HepG2 (cell line): Measurements from ENCODE around the gene TUBA8. TPM values are rescaled to one million over a fixed set of nuclear protein-coding genes. Genes with fewer than 3 reads are reported as not detected.
A peak's percentile ranks its signal among the peaks of the same experiment; 100 is the strongest.

Experiments
- ARID2 ChIP-seq: sonication (generic); formaldehyde crosslinking; IDR thresholded peaks from 2 replicates; pipeline ENCODE4 v1.8.1; 2022; ENCODE audit warnings: mild to moderate bottlenecking, missing genetic modification reagents, borderline replicate concordance
- ARID3A ChIP-seq: IDR thresholded peaks from 2 replicates; pipeline ENCODE4 v1.6.1; 2012; ENCODE audit warnings: low read depth, low read length, improper control_type of control experiment
- CENPT ChIP-seq: sonication (generic); formaldehyde crosslinking; IDR thresholded peaks from 2 replicates; pipeline ENCODE4 v1.8.0; 2022; ENCODE audit warnings: low read depth, mild to moderate bottlenecking, moderate library complexity, missing genetic modification reagents
- GATAD2A ChIP-seq: IDR thresholded peaks from 2 replicates; pipeline ENCODE4 v1.6.1; 2016
- HNRNPUL1 ChIP-seq: fragments of 200-400 bp; formaldehyde crosslinking; IDR thresholded peaks from 2 replicates; pipeline ENCODE4 v1.6.1; 2017; ENCODE audit warnings: low read depth, mild to moderate bottlenecking, low read length, moderate library complexity
- IKZF4 ChIP-seq: sonication (generic); formaldehyde crosslinking; IDR thresholded peaks from 2 replicates; pipeline ENCODE4 v1.5.1; 2020; ENCODE audit warnings: borderline replicate concordance, mild to moderate bottlenecking, low read depth, missing genetic modification reagents; ENCODE audit errors: not compliant biosample characterization
- RFXAP ChIP-seq: sonication (generic); formaldehyde crosslinking; IDR thresholded peaks from 2 replicates; pipeline ENCODE4 v1.4.0; 2020; ENCODE audit warnings: missing genetic modification reagents, borderline replicate concordance
- TBP ChIP-seq: sonication (generic); formaldehyde crosslinking; IDR thresholded peaks from 2 replicates; pipeline ENCODE4 v1.5.0; 2020; ENCODE audit warnings: missing genetic modification reagents
- ZBTB7B ChIP-seq: sonication (generic); formaldehyde crosslinking; IDR thresholded peaks from 2 replicates; pipeline ENCODE4 v1.4.0; 2020; ENCODE audit warnings: missing genetic modification reagents
- ZNF441 ChIP-seq: sonication (generic); formaldehyde crosslinking; IDR thresholded peaks from 2 replicates; pipeline ENCODE4 v1.7.0; 2021; ENCODE audit warnings: missing genetic modification reagents, borderline replicate concordance
- ZNF704 ChIP-seq: sonication (generic); formaldehyde crosslinking; IDR thresholded peaks from 2 replicates; pipeline ENCODE4 v1.8.1; 2023; ENCODE audit warnings: mild to moderate bottlenecking, inconsistent platforms, moderate library complexity, missing genetic modification reagents, borderline replicate concordance
- ZNF780A ChIP-seq: sonication (generic); formaldehyde crosslinking; IDR thresholded peaks from 2 replicates; pipeline ENCODE4 v1.8.0; 2022; ENCODE audit warnings: mild to moderate bottlenecking, missing genetic modification reagents, moderate library complexity
- polyA plus RNA-seq, 8 experiments: library from polyadenylated mRNA; depleted of rRNA in 3 of 8; stranded (reverse) in 7 of 8; unstranded in 1 of 8; fragments of >200 nt; fragmentation: Illumina TruSeq in 4 of 8; extraction: Trizol in 4 of 8; gene quantifications; 2 replicates each; pipeline versions ENCODE4 v1.2.1 to v1.2.3, GENCODE V29; 2011 to 2016; ENCODE audit warnings: low read depth in 4 of 8, missing spikeins in 1 of 8, mixed read lengths in 1 of 8; ENCODE audit not compliant: insufficient read depth in 1 of 8
- total RNA-seq, 5 experiments: library from RNA; depleted of rRNA; stranded (reverse); fragments of >200 nt; fragmentation: Illumina TruSeq; extraction: Trizol; gene quantifications; 2 replicates each; pipeline ENCODE4 v1.2.3, GENCODE V29; 2016; ENCODE audit warnings: low read depth in 1 of 5
- TF ChIP-seq, protein P1 (sequence below): sonication (generic); formaldehyde crosslinking; conservative IDR thresholded peaks from 2 replicates; pipeline ENCODE4 v1.4.0; 2020; ENCODE audit warnings: mild to moderate bottlenecking, missing genetic modification reagents, moderate library complexity
- TF ChIP-seq, protein P2 (sequence below): IDR thresholded peaks from 2 replicates; pipeline ENCODE4 v1.6.1; 2016; ENCODE audit warnings: low read depth, missing genetic modification reagents, missing compliant biosample characterization

TUBA8 gene
- total and polyA plus RNA-seq, 2 of the 13 experiments (the other 11 are each of a cell fraction or from before 2014, with no cell fraction given): 0.35 to 0.69 TPM

GRCh38 chr22:18148293-18148965 lies 37.8 kb downstream of the TUBA8 start (continued):
- TF ChIP-seq, protein P1, sequence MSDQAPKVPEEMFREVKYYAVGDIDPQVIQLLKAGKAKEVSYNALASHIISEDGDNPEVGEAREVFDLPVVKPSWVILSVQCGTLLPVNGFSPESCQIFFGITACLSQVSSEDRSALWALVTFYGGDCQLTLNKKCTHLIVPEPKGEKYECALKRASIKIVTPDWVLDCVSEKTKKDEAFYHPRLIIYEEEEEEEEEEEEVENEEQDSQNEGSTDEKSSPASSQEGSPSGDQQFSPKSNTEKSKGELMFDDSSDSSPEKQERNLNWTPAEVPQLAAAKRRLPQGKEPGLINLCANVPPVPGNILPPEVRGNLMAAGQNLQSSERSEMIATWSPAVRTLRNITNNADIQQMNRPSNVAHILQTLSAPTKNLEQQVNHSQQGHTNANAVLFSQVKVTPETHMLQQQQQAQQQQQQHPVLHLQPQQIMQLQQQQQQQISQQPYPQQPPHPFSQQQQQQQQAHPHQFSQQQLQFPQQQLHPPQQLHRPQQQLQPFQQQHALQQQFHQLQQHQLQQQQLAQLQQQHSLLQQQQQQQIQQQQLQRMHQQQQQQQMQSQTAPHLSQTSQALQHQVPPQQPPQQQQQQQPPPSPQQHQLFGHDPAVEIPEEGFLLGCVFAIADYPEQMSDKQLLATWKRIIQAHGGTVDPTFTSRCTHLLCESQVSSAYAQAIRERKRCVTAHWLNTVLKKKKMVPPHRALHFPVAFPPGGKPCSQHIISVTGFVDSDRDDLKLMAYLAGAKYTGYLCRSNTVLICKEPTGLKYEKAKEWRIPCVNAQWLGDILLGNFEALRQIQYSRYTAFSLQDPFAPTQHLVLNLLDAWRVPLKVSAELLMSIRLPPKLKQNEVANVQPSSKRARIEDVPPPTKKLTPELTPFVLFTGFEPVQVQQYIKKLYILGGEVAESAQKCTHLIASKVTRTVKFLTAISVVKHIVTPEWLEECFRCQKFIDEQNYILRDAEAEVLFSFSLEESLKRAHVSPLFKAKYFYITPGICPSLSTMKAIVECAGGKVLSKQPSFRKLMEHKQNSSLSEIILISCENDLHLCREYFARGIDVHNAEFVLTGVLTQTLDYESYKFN (CRISPR knock-in tag): peak; percentile 99
- TF ChIP-seq ZBTB7B: peak; percentile 100
- peak; percentile 59; the same call in 1 of the 2 replicates for TF ChIP-seq RFXAP (CRISPR knock-in tag)
- TF ChIP-seq IKZF4: no peak
- no peak for TF ChIP-seq ZNF704
- TF ChIP-seq HNRNPUL1: no peak
- TF ChIP-seq CENPT (CRISPR knock-in tag): 0 out of 2 replicates have a peak, but pooled peaks have one; percentile 59
- peak; percentile 53; the same call in 1 of the 2 replicates for TF ChIP-seq ARID2 (CRISPR knock-in tag)
- peak; percentile 95 for TF ChIP-seq ZNF441
- TF ChIP-seq, protein P2, sequence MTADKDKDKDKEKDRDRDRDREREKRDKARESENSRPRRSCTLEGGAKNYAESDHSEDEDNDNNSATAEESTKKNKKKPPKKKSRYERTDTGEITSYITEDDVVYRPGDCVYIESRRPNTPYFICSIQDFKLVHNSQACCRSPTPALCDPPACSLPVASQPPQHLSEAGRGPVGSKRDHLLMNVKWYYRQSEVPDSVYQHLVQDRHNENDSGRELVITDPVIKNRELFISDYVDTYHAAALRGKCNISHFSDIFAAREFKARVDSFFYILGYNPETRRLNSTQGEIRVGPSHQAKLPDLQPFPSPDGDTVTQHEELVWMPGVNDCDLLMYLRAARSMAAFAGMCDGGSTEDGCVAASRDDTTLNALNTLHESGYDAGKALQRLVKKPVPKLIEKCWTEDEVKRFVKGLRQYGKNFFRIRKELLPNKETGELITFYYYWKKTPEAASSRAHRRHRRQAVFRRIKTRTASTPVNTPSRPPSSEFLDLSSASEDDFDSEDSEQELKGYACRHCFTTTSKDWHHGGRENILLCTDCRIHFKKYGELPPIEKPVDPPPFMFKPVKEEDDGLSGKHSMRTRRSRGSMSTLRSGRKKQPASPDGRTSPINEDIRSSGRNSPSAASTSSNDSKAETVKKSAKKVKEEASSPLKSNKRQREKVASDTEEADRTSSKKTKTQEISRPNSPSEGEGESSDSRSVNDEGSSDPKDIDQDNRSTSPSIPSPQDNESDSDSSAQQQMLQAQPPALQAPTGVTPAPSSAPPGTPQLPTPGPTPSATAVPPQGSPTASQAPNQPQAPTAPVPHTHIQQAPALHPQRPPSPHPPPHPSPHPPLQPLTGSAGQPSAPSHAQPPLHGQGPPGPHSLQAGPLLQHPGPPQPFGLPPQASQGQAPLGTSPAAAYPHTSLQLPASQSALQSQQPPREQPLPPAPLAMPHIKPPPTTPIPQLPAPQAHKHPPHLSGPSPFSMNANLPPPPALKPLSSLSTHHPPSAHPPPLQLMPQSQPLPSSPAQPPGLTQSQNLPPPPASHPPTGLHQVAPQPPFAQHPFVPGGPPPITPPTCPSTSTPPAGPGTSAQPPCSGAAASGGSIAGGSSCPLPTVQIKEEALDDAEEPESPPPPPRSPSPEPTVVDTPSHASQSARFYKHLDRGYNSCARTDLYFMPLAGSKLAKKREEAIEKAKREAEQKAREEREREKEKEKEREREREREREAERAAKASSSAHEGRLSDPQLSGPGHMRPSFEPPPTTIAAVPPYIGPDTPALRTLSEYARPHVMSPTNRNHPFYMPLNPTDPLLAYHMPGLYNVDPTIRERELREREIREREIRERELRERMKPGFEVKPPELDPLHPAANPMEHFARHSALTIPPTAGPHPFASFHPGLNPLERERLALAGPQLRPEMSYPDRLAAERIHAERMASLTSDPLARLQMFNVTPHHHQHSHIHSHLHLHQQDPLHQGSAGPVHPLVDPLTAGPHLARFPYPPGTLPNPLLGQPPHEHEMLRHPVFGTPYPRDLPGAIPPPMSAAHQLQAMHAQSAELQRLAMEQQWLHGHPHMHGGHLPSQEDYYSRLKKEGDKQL (CRISPR knock-in tag): peak; percentile 69; the same call in 1 of the 2 replicates
- TF ChIP-seq ZNF780A (CRISPR knock-in tag): peak; percentile 87; the same call in 1 of the 2 replicates
- no peak for TF ChIP-seq TBP (CRISPR knock-in tag)
- peak; percentile 96 for TF ChIP-seq GATAD2A (CRISPR knock-in tag)
- TF ChIP-seq ARID3A: peak; percentile 70
